GM23338 (cell line): ENCODE results near the gene NRG3. TPM values are rescaled to one million over a fixed set of nuclear protein-coding genes. Genes with fewer than 3 reads are reported as not detected.

Experiments
- ATAC-seq: fragments of 200-7000 bp; cut with Tn5 transposase; 3 replicates; pipeline ENCODE4 v1.9.1; 2020
- DNase-seq: peaks from one replicate; pipeline ENCODE4 v3.0.0-alpha.2; 2015; ENCODE audit warnings: low spot score
- H2AFZ ChIP-seq: fragments of 200-600 bp; sonication (generic); 2 replicates; pipeline ENCODE4 v1.8.0; 2016; ENCODE audit warnings: antibody characterized with exemption, mild to moderate bottlenecking, moderate library complexity
- H3F3A ChIP-seq: fragments of 200-600 bp; sonication (generic); replicated peaks from 2 replicates; pipeline ENCODE4 v1.8.0; 2017; ENCODE audit warnings: antibody characterized with exemption, mixed run types, low read depth
- H3K27ac ChIP-seq: fragments of 200-600 bp; sonication (generic); 2 replicates; pipeline ENCODE4 v1.6.1; 2016; ENCODE audit warnings: low read depth
- H3K27me3 ChIP-seq: fragments of 200-600 bp; sonication (generic); 2 replicates; pipeline ENCODE4 v1.8.0; 2016; ENCODE audit warnings: mild to moderate bottlenecking, mixed run types, moderate library complexity; ENCODE audit not compliant: insufficient read depth
- H3K36me3 ChIP-seq: fragments of 200-600 bp; sonication (generic); 2 replicates; pipeline ENCODE4 v1.8.0; 2016; ENCODE audit warnings: mild to moderate bottlenecking; ENCODE audit not compliant: insufficient read depth
- H3K4me1 ChIP-seq: fragments of 200-600 bp; sonication (generic); 2 replicates; pipeline ENCODE4 v1.8.0; 2016; ENCODE audit warnings: mild to moderate bottlenecking, moderate library complexity; ENCODE audit not compliant: insufficient read depth
- H3K4me2 ChIP-seq: fragments of 200-600 bp; sonication (generic); 2 replicates; pipeline ENCODE4 v1.7.1; 2017; ENCODE audit warnings: mixed run types
- H3K4me3 ChIP-seq: fragments of 200-600 bp; sonication (generic); 2 replicates; pipeline ENCODE4 v1.6.1; 2016; ENCODE audit warnings: mixed run types
- H3K79me2 ChIP-seq: fragments of 200-600 bp; sonication (generic); replicated peaks from 2 replicates; pipeline ENCODE4 v1.8.0; 2017; ENCODE audit warnings: mild to moderate bottlenecking; ENCODE audit not compliant: insufficient read depth
- H3K9me2 ChIP-seq: fragments of 200-600 bp; sonication (generic); 2 replicates; pipeline ENCODE4 v1.8.0; 2017; ENCODE audit not compliant: insufficient read depth
- H4K20me1 ChIP-seq: fragments of 200-600 bp; sonication (generic); replicated peaks from 2 replicates; pipeline ENCODE4 v1.8.0; 2017; ENCODE audit warnings: mild to moderate bottlenecking; ENCODE audit not compliant: insufficient read depth
- H3K27ac Mint-ChIP-seq: 2 replicates; pipeline ENCODE4 v1.8.0; 2020; ENCODE audit warnings: inconsistent platforms, mild to moderate bottlenecking, moderate library complexity, mixed read lengths
- H3K27me3 Mint-ChIP-seq: 3 replicates; pipeline ENCODE4 v1.8.0; 2022; ENCODE audit warnings: low read depth, mild to moderate bottlenecking, moderate library complexity, mixed read lengths, inconsistent platforms; ENCODE audit not compliant: insufficient read depth, poor library complexity
- H3K36me3 Mint-ChIP-seq: 3 replicates; pipeline ENCODE4 v1.8.0; 2021; ENCODE audit warnings: low read depth, mild to moderate bottlenecking, inconsistent platforms, moderate library complexity, mixed read lengths
- H3K4me1 Mint-ChIP-seq: 3 replicates; pipeline ENCODE4 v1.8.0; 2020; ENCODE audit warnings: mild to moderate bottlenecking, inconsistent platforms, mixed read lengths
- H3K4me3 Mint-ChIP-seq: 3 replicates; pipeline ENCODE4 v1.8.0; 2021; ENCODE audit warnings: moderate library complexity, mild to moderate bottlenecking, inconsistent platforms, mixed read lengths
- H3K9me3 Mint-ChIP-seq: 3 replicates; pipeline ENCODE4 v1.8.0; 2020; ENCODE audit warnings: moderate library complexity, mild to moderate bottlenecking, inconsistent platforms, mixed read lengths
- CREB1 ChIP-seq: fragments of 250-450 bp; sonication (Bioruptor Pico); IDR thresholded peaks from 2 replicates; pipeline ENCODE4 v1.5.0; 2020; ENCODE audit warnings: low read depth, mild to moderate bottlenecking, moderate library complexity
- CTCF ChIP-seq, 2 experiments: fragments of 200-600 bp in 1 of 2; sonication (generic) in 1 of 2; conservative IDR thresholded peaks; 2 replicates each; pipeline versions ENCODE4 v1.5.1 to v1.6.1; 2016 to 2017; ENCODE audit warnings: antibody characterized with exemption in 2 of 2, low read depth in 2 of 2, mild to moderate bottlenecking in 2 of 2, moderate library complexity in 1 of 2
- ETS1 ChIP-seq: IDR thresholded peaks from 2 replicates; pipeline ENCODE4 v1.6.1; 2016; ENCODE audit warnings: antibody characterized with exemption
- EZH2 ChIP-seq: fragments of 200-600 bp; sonication (generic); IDR thresholded peaks from one replicate; pipeline ENCODE4 v1.8.0; 2017; ENCODE audit warnings: antibody characterized with exemption, mild to moderate bottlenecking, low read depth; ENCODE audit not compliant: unreplicated experiment
- EZH2phosphoT487 ChIP-seq: fragments of 200-600 bp; sonication (generic); IDR thresholded peaks from one replicate; pipeline ENCODE4 v1.8.1; 2018; ENCODE audit warnings: antibody characterized with exemption; ENCODE audit not compliant: unreplicated experiment
- JUNB ChIP-seq: IDR thresholded peaks from one replicate; pipeline ENCODE4 v1.6.1; 2016; ENCODE audit warnings: antibody characterized with exemption; ENCODE audit not compliant: unreplicated experiment
- NANOG ChIP-seq: IDR thresholded peaks from 2 replicates; pipeline ENCODE4 v1.6.1; 2016; ENCODE audit warnings: antibody characterized with exemption, borderline replicate concordance
- POLR2AphosphoS5 ChIP-seq: IDR thresholded peaks from 2 replicates; pipeline ENCODE4 v1.6.1; 2016; ENCODE audit warnings: antibody characterized with exemption, low read depth
- REST ChIP-seq: IDR thresholded peaks from one replicate; pipeline ENCODE4 v1.6.1; 2018; ENCODE audit warnings: antibody characterized with exemption; ENCODE audit not compliant: unreplicated experiment
- STAT1 ChIP-seq: IDR thresholded peaks from one replicate; pipeline ENCODE4 v1.6.1; 2016; ENCODE audit warnings: antibody characterized with exemption; ENCODE audit not compliant: unreplicated experiment
- ZNF114 ChIP-seq: fragments of 250-450 bp; sonication (Bioruptor Pico); IDR thresholded peaks from 2 replicates; pipeline ENCODE4 v1.5.0; 2020; ENCODE audit warnings: mild to moderate bottlenecking, moderate library complexity
- ZNF331 ChIP-seq: fragments of 250-450 bp; sonication (Bioruptor Pico); IDR thresholded peaks from 2 replicates; pipeline ENCODE4 v1.5.0; 2020; ENCODE audit warnings: low read depth, mild to moderate bottlenecking, moderate library complexity
- ZNF462 ChIP-seq: fragments of 250-450 bp; sonication (Bioruptor Pico); IDR thresholded peaks from 2 replicates; pipeline ENCODE4 v1.5.0; 2020; ENCODE audit warnings: mild to moderate bottlenecking, moderate library complexity
- polyA plus RNA-seq: library from polyadenylated mRNA; unstranded; fragments of >200 nt; fragmentation: Nextera tagmentation; extraction: Ambion mirVana; gene quantifications from 2 replicates; pipeline ENCODE4 v1.2.1, GENCODE V29; 2016
- total RNA-seq: library from RNA; depleted of rRNA; stranded (reverse); fragments of >200 nt; shearing (Covaris generic); gene quantifications from 2 replicates; pipeline ENCODE4 v1.2.3, GENCODE V29; 2014

NRG3 gene
- total and polyA plus RNA-seq, 2 experiments from 2014 or later = 1.9 to 3.9 TPM

- Histone ChIP-seq H3K4me3 (no peak overlapping the region), H3K4me1 (no peaks in the 10 kb centered on the region), H3K36me3 (no peaks in the 10 kb centered on the region), H3K27ac (no peak overlapping the region), H2AFZ (no peak overlapping the region), H3K9me2 (no peaks in the 10 kb centered on the region), H3K27me3 (no peaks in the 10 kb centered on the region), H3K4me2 (no peak overlapping the region), H4K20me1 (no peaks in the 10 kb centered on the region), H3K79me2 (no peaks in the 10 kb centered on the region), H3F3A (no peaks in the 10 kb centered on the region)
- TF ChIP-seq STAT1 = no peak
- no peak for TF ChIP-seq POLR2AphosphoS5
- no peak for TF ChIP-seq ETS1
- no peak for TF ChIP-seq EZH2phosphoT487
- TF ChIP-seq ZNF331 (CRISPR knock-in tag) = no peak
- TF ChIP-seq EZH2 = no peak
- TF ChIP-seq NANOG = no peak
- TF ChIP-seq ZNF462 (CRISPR knock-in tag) = no peak
- no peak for TF ChIP-seq JUNB
- TF ChIP-seq CTCF (conservative IDR thresholded peaks at IDR 0.05; ENCODE audit: low read depth in 2 of 2) = no peak
- no peak for TF ChIP-seq CREB1 (CRISPR knock-in tag)
- no peak for TF ChIP-seq REST
- no peak for TF ChIP-seq ZNF114 (CRISPR knock-in tag)
- H3K9me3 Mint-ChIP-seq = no peaks in the 10 kb centered on the region
- no peak for ATAC-seq
- no peaks in the 10 kb centered on the region for H3K27me3 Mint-ChIP-seq
- H3K36me3 Mint-ChIP-seq = no peaks in the 10 kb centered on the region
- H3K27ac Mint-ChIP-seq = no peak overlapping the region
- H3K4me1 Mint-ChIP-seq = no peaks in the 10 kb centered on the region
- DNase-seq = no peak
- no peak overlapping the region for H3K4me3 Mint-ChIP-seq
Measured at GRCh38 chr10:82288461-82288881, 413.5 kb downstream of the NRG3 start.
